Smooth muscle cell (in vitro differentiated cells): ENCODE data around the gene HBZ. TPM values are rescaled to one million over a fixed set of nuclear protein-coding genes. Genes with fewer than 3 reads are reported as not detected.

ENCODE experiments used
- DNase-seq: peaks from one replicate; lab custom pipeline; 2025; ENCODE audit not compliant: unreplicated experiment; lab: John Stamatoyannopoulos, UW
- H2AFZ ChIP-seq: fragments of 200-600 bp; sonication (generic); 2 replicates; pipeline ENCODE4 v1.6.0; 2016; ENCODE audit warnings: antibody characterized with exemption, low read depth, mild to moderate bottlenecking
- H3F3A ChIP-seq: fragments of 200-600 bp; sonication (generic); 2 replicates; pipeline ENCODE4 v1.6.0; 2017; ENCODE audit warnings: antibody characterized with exemption, low read depth
- H3K27ac ChIP-seq: fragments of 200-600 bp; sonication (generic); 2 replicates; pipeline ENCODE4 v1.5.1; 2016; ENCODE audit warnings: low read depth, mild to moderate bottlenecking
- H3K27me3 ChIP-seq: fragments of 200-600 bp; sonication (generic); 2 replicates; pipeline ENCODE4 v1.6.1; 2016; ENCODE audit warnings: low read depth, mild to moderate bottlenecking
- H3K36me3 ChIP-seq: fragments of 200-600 bp; sonication (generic); 2 replicates; pipeline ENCODE4 v1.5.1; 2016; ENCODE audit warnings: low read depth
- H3K4me1 ChIP-seq: fragments of 200-600 bp; sonication (generic); 2 replicates; pipeline ENCODE4 v1.5.1; 2016; ENCODE audit warnings: low read depth
- H3K4me2 ChIP-seq: fragments of 200-600 bp; sonication (generic); 2 replicates; pipeline ENCODE4 v1.6.0; 2016; ENCODE audit warnings: mild to moderate bottlenecking
- H3K4me3 ChIP-seq: fragments of 200-600 bp; sonication (generic); 2 replicates; pipeline ENCODE4 v1.5.1; 2016; ENCODE audit warnings: mild to moderate bottlenecking
- H3K79me2 ChIP-seq: fragments of 200-600 bp; sonication (generic); 2 replicates; pipeline ENCODE4 v1.6.0; 2016; ENCODE audit warnings: low read depth, mild to moderate bottlenecking
- H3K9ac ChIP-seq: fragments of 200-600 bp; sonication (generic); 2 replicates; pipeline ENCODE4 v1.6.0; 2016; ENCODE audit warnings: low read depth
- H3K9me3 ChIP-seq: fragments of 200-600 bp; sonication (generic); replicated peaks from 2 replicates; pipeline ENCODE4 v1.5.1; 2016; ENCODE audit warnings: low read depth
- H4K20me1 ChIP-seq: fragments of 200-600 bp; sonication (generic); 2 replicates; pipeline ENCODE4 v1.6.0; 2016; ENCODE audit warnings: low read depth
- WGBS: methylation state at CpG from one replicate; pipeline ENCODE4 v1.1.7; 2016; ENCODE audit warnings: low lambda C conversion rate; 5-methylcytosine and 5-hydroxymethylcytosine counted together
- polyA plus RNA-seq: library from polyadenylated mRNA; unstranded; fragments of >200 nt; fragmentation: Nextera tagmentation; extraction: Ambion mirVana; gene quantifications from 2 replicates; pipeline ENCODE4 v1.2.1, GENCODE V29; 2016
- total RNA-seq: library from RNA; depleted of rRNA; stranded (reverse); fragments of >200 nt; gene quantifications from 2 replicates; pipeline ENCODE4 v1.2.3, GENCODE V29; 2014
- TF ChIP-seq, protein P1 (sequence below): fragments of 200-600 bp; sonication (generic); IDR thresholded peaks from 2 replicates; pipeline ENCODE4 v1.5.1; 2017; ENCODE audit warnings: borderline replicate concordance, mild to moderate bottlenecking, antibody characterized with exemption; ENCODE audit not compliant: insufficient read depth, poor library complexity, severe bottlenecking

HBZ gene
- total and polyA plus RNA-seq, 2 experiments from 2014 or later: not detected

DNA sequence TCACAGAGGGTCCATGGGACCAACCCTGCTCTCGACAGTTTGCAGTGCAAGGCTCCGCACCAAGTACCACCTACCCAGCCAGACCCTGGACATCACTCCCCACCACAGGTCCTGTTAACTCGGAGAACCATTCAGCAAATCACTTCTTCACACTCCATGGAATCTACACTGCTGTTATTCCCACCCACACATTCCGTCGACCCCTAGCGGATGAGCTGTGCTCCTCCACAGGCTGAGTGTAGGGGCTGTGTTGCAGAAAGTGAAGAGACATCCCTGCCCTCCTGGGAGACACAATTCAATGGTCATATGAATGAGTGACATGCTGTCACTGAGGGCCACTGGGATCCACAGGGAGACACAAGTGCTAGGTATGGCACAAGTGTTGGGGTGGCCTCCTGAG is 46.9 kb upstream of the HBZ start:
- peaks cover 19% of the 10 kb centered on the region for H4K20me1 ChIP-seq
- no peaks in the 10 kb centered on the region for H3K27me3 ChIP-seq
- no peaks in the 10 kb centered on the region for H3K36me3 ChIP-seq
- H3K79me2 ChIP-seq: no peaks in the 10 kb centered on the region
- TF ChIP-seq, protein P1, sequence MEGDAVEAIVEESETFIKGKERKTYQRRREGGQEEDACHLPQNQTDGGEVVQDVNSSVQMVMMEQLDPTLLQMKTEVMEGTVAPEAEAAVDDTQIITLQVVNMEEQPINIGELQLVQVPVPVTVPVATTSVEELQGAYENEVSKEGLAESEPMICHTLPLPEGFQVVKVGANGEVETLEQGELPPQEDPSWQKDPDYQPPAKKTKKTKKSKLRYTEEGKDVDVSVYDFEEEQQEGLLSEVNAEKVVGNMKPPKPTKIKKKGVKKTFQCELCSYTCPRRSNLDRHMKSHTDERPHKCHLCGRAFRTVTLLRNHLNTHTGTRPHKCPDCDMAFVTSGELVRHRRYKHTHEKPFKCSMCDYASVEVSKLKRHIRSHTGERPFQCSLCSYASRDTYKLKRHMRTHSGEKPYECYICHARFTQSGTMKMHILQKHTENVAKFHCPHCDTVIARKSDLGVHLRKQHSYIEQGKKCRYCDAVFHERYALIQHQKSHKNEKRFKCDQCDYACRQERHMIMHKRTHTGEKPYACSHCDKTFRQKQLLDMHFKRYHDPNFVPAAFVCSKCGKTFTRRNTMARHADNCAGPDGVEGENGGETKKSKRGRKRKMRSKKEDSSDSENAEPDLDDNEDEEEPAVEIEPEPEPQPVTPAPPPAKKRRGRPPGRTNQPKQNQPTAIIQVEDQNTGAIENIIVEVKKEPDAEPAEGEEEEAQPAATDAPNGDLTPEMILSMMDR: no peak
- WGBS: 91% methylated on average over 6 of the region's 6 CpGs
- H3K9me3 ChIP-seq: no peaks in the 10 kb centered on the region
- no peaks in the 10 kb centered on the region for H3K4me1 ChIP-seq
- H3K27ac ChIP-seq: no peak overlapping the region
- peaks cover 5% of the 10 kb centered on the region for H3F3A ChIP-seq
- no peak overlapping the region for H2AFZ ChIP-seq
- no peak overlapping the region for H3K9ac ChIP-seq
- no peak overlapping the region for H3K4me3 ChIP-seq
- H3K4me2 ChIP-seq: no peak overlapping the region
- DNase-seq: no peak

DNA sequence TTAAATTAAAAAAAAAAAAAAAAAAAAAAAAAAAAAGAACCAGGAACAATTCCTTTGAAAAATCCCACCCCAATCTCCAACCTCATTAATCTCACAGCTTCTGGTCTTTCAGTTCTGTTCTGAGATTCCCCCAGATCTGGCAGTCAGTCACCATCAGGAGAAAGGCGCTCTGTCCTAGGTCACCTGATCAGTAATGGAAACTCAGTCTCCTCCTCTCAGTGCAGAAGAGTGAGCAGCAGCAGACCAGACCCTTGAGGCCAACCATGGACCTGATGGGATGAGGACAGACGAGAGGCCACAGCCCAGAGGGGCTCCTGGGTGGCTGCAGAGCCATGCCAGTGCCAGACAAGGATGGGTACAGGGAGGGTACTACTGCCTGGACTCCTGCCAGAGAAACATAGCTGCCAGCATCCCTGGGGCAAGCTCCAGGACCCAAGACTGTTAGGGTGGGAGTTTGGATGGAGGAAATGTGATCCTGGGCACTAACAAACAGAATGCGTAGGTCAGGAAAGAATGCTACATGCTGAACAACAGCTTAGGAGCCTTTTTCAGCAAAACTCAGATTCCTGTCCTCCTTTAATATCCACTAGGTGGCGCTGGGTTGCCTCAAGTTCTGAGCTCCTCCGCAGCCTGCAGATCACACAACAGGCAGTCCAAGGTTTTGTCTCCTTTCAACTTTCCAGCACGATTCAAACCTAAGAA is 45.7 kb upstream of the HBZ start:
- peaks cover 3% of the 10 kb centered on the region for H3K36me3 ChIP-seq
- peaks cover 19% of the 10 kb centered on the region for H4K20me1 ChIP-seq
- no peak overlapping the region for H3K9ac ChIP-seq
- H3K79me2 ChIP-seq: no peaks in the 10 kb centered on the region
- H3F3A ChIP-seq: peaks cover 5% of the 10 kb centered on the region
- no peak overlapping the region for H3K4me2 ChIP-seq
- DNase-seq: no peak
- H3K27me3 ChIP-seq: no peaks in the 10 kb centered on the region
- H3K9me3 ChIP-seq: no peaks in the 10 kb centered on the region
- WGBS: 44% methylated on average over 6 of the region's 6 CpGs
- TF ChIP-seq, protein P1: peak; percentile 76
- H3K27ac ChIP-seq: no peak overlapping the region
- H3K4me3 ChIP-seq: no peak overlapping the region
- no peaks in the 10 kb centered on the region for H3K4me1 ChIP-seq
- no peak overlapping the region for H2AFZ ChIP-seq

DNA sequence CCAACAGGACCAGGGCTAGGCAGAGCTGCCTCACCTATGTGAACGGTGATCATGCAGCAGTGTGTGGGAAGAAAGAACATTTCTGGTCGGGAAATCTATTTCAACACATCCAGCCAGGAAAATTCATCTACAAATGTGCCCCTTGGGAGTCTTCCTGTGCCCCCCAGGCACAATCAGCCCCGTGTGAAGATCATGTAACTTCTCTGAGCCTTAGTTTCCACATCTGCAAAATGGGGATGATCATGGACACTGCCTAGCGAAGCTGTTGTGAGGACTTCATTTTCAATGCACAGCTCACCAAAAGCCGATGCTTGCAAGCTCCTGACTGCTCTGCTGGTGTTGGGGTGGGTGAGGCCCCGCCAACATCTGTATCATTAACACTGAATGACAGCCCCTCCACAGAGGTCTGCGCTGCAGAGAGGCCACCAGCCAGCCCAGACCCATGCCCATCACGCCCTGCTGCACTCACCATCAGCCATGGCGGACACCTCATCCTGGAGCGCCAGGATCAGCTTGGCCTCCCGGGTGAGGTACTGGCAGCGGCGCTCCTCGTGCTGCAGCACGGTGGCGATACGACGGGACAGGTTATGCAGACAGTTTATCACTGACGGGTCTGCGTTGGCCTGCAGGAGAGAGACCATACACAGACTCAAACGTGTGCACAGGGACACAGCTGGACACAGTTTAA is 40.1 kb upstream of the HBZ start:
- TF ChIP-seq, protein P1: no peak
- 96% methylated on average over 21 of the region's 21 CpGs for WGBS
- Histone ChIP-seq H3K4me2 (no peak overlapping the region), H3K4me3 (no peak overlapping the region), H3K4me1 (peaks cover 3% of the 10 kb centered on the region), H2AFZ (no peak overlapping the region), H3K9me3 (no peaks in the 10 kb centered on the region), H3K27me3 (no peaks in the 10 kb centered on the region), H3K36me3 (peaks cover 5% of the 10 kb centered on the region), H3F3A (peaks cover 5% of the 10 kb centered on the region), H4K20me1 (peaks cover 28% of the 10 kb centered on the region), H3K79me2 (no peaks in the 10 kb centered on the region), H3K9ac (no peak overlapping the region), H3K27ac (no peak overlapping the region)
- DNase-seq: no peak

DNA sequence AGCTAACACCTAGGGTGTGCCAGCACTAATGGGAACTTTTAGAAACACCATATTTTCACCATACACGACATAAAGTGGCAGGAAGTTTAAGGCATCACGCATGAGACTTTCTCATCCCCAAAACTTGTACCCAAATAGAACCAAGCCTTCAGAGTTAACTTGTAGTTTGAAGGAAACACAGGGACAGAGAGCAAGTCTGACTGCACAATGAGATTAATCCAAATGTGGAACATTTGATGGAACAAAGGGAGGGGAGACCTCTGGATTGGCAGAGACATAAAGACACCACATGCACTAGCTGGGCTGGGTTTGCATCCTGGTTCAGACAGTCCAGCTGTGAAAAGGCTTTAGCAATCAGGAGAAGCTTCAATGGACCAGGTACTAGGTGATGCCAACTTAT is 38.1 kb upstream of the HBZ start:
- Histone ChIP-seq H3F3A (no peaks in the 10 kb centered on the region), H3K9me3 (no peaks in the 10 kb centered on the region), H3K4me2 (no peak overlapping the region), H3K9ac (no peak overlapping the region), H2AFZ (no peak overlapping the region), H3K27ac (no peak overlapping the region), H3K79me2 (no peaks in the 10 kb centered on the region), H3K4me3 (no peak overlapping the region), H3K27me3 (no peaks in the 10 kb centered on the region), H3K4me1 (peaks cover 3% of the 10 kb centered on the region), H4K20me1 (peaks cover 38% of the 10 kb centered on the region), H3K36me3 (peaks cover 5% of the 10 kb centered on the region)
- no peak for DNase-seq
- 100% methylated on average over 2 of the region's 2 CpGs for WGBS
- TF ChIP-seq, protein P1: no peak
